Activated T-helper 9 cell treated with anti-CD3 and anti-CD28 coated beads, Interleukin-2, amount 50 U/mL, for 16 hours (primary cell): ENCODE data around the gene REPS2.
"Not testable (repeated sequence)": the region's sequence is repeated elsewhere in the genome, so short reads cannot be mapped to it uniquely, and the experiment has no call there.

Experiments
- DNase-seq: peaks from one replicate; pipeline ENCODE4 v3.0.0-alpha.2; 2020; ENCODE audit warnings: low read depth

REPS2 gene

DNA sequence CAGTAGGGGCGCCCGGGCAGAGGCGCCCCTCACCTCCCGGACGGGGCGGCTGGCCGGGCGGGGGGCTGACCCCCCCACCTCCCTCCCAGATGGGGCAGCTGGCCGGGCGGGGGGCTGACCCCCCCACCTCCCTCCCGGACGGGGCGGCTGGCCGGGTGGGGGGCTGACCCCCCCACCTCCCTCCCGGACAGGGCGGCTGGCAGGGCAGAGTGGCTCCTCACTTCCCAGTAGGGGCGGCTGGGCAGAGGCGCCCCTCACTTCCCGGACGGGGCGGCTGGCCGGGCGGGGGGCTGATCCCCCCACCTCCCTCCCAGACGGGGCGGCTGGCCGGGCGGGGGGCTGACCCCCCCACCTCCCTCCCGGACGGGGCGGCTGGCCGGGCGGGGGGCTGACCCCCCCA is 18.5 kb downstream of the REPS2 start:
- DNase-seq: not testable (repeated sequence)

DNA sequence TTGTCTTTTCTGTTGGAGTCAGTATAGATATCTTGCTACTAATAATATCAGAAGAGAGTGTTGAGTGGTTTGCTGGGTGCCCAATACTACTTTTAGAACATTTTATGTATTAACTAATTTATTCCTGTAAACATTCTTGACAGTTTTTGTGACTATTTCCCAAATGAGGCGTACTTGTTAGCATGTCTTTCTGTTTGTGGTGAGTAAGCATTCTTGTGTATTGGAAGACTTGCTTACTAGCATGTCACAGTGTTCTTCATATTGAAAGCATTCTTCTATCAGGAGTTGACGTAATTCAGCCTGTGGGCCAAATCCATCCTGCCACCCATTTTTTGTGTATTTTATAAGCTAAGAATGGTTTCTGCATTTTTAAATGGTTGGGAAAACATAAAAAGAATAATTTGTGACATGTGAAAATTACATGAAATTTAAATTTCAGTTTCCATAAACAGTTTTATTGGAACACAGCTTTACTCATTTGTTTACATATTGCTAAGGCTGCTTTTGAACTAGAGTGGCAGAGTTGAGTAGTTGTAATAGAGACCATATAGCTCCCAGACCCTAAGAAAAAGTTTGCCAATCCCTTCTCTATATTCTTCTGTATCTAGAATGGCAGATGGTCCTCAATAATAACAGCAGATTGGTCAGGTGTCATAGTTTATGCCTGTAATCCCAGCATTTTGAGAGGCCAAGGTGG is 20.4 kb downstream of the REPS2 start:
- DNase-seq: no peak

DNA sequence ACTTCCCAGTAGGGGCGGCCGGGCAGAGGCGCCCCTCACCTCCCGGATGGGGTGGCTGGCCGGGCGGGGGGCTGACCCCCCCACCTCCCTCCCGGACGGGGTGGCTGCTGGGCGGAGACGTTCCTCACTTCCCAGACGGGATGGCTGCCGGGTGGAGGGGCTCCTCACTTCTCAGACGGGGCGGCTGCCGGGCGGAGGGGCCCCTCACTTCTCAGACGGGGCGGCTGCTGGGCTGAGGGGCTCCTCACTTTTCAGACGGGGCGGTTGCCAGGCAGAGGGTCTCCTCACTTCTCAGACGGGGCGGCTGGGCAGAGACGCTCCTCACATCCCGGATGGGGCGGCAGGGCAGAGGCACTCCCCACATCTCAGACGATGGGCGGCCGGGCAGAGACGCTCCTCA is 22.3 kb downstream of the REPS2 start:
- not testable (repeated sequence) for DNase-seq

DNA sequence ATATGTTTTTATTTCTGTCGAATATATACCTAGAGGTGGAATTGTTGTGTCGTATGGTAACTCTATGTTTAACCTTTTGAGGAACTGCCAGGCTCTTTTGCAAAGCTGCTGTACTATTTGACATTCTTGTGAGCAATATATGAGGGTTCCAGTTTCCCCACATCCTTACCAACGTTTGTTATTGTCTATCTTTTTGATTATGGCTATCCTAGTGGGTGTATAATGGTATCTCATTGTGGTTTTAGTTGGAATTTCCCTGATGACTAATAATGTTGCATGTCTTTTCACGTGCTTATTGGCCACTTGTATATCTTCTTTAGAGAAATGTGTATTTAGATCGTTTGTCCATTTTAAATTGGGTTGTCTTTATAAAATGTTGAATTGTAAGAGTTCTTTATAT is 24.5 kb downstream of the REPS2 start:
- no peak for DNase-seq

DNA sequence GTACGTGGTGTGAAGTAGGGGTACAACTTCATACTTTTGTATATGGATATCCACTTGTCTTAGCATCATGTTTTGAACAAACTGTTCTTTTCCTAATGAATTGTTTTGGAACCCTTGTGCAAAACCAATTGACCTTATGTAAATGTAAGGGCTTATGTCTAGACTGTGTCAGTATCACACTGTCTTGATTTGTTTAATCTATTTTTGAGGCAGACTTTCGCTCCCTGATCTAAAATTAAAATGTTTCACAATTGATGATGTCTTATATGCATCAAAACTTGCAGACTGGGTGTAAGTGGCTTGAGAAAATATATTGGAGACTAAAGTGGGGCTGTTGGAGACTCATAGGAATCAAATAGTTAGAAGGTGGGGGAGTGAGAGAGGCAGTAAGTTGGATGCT is 25.2 kb downstream of the REPS2 start:
- DNase-seq: no peak

DNA sequence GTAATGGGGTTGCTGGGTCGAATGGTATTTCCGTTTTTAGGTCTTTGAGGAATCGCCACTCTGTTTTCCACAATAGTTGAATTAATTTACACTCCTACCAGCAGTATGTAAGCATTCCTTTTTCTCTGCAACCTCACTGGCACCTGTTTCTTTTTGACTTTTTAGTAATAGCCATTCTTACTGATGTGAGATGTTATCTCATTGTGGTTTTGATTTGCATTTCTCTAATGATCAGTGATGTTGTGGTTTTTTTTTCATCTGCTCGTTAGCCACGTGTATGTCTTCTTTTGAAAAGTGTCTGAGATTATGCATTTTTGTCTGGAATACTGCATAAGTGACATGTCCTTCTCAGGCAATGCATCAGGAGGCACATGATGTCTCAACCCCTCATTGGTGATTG is 28.8 kb downstream of the REPS2 start:
- DNase-seq: no peak

DNA sequence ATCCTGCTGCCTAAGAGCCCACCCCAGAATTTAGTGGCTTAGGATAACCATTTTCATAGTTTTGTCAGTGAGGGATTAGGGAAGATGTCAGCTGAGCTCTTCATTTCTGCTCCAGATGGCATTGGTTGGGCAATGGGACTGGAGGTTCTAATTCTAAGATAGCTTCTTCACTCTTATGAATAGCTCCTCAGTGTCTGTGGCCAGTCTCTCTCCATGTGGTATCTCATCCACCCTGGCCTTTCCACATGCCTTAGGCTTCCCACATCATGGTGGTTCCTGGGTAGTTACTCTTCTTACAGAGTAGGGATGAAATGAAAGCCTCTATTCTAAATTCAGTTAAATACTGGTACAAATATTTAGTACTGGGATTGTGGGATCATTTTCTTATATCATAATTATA is 31.3 kb downstream of the REPS2 start:
- no peak for DNase-seq

DNA sequence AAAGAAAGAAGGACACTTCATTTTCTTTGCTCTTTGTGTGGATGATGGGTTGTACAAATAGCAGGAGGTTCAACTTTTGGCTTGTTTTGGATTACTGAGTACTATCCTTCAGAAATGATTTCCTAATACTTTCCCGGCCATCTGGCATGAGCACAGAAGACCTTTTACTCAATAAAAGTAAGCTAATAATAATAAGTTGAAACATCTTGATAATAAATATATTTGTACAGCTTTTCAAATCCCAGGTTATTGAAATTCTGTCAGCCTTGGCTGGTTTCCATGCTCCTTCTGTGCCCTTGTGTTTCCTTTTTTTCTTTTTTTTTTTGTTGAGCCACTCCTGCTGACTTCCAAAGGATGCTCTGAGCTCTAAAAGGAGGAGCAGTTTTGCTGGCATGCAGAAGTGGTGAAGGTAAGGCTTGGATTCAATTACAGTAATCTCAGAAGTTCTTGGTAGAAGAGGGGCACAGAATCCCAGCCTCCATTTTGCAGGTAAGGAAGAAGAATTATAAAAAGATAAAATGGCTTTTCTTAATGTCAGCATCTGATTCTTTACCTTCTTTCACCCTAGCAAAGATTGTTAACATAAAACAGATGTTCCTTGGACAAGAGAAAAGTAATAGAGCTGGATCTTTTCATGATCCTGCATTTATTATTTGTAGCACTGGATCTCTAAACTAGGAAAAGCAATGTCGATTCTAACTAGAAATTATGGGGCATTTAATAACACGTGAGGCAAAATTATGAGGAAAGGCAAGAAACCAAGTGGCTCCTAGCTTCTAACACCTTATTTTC is 31.9 kb downstream of the REPS2 start:
- DNase-seq: no peak

DNA sequence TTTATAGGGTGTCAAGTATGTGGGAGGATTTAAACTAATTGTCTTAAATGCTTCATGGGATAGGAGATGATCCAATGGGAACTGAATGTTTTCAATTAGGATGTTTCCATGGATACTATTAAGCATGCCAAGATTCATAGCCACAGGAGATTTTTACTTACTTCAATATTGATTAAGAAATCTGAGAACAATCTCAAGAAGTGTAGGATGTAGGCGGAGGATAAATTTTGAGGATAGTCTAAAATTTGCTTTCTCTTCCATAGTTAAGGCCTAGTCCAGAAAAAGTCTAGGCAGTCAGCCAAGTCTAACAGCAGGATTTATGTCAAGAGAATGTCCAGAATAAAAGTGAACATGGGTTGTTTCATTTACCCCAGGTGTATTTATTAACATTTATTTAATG is 32.8 kb downstream of the REPS2 start:
- DNase-seq: no peak

DNA sequence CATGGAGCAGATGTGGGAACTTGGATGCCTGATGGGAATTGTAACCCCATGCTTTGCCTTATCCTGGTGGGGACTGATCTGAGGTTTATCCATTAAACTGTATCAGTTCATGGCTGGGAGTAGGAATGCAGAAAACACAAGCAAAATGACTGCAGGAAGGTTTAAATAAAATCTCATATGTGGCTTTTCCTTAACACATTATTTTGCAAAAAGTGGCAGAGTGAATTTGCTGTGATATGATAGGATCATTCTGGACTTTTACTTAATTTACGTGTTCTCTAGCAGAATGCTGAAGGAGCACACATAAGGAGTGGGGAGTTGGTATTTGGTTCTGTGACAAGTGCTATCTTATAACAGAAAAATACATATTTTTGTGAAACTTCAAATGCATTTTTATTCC is 34.8 kb downstream of the REPS2 start:
- DNase-seq: no peak

DNA sequence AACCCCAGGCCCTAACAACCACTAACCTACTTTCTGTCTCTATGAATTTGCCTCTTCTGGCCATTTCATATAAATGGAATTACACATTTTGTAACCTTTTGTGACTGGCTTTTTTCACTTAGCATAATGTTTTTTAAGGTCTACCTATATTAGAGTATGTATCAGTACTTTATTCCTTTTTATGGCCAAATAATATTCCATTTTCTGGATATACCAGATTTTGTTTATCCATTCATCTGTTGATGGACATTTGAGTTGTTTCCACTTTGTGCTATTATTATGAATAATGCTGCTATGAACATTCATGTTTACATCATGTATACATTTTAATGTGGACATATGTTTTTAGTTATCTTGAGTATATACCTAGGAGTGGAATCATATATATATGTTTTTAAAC is 35.5 kb downstream of the REPS2 start:
- DNase-seq: no peak

DNA sequence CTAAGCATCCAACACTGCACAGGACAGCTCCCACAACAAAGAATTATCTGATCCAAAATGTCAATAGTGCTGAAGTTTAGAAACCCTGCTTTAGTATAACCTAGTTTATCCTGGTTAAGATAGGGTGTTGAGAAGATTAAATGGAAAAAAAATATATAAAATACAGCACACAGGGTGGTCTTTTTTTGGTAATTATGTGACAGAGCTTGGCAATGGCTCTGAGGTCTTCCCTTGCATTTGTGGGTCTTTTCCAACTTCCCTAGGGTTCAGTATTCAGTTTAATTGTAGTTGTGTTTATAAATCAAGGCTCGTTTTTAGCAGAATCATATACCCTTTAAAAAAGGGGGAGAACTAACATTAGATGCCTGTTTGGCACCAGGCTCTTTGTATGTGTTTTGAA is 36.6 kb downstream of the REPS2 start:
- DNase-seq: no peak

DNA sequence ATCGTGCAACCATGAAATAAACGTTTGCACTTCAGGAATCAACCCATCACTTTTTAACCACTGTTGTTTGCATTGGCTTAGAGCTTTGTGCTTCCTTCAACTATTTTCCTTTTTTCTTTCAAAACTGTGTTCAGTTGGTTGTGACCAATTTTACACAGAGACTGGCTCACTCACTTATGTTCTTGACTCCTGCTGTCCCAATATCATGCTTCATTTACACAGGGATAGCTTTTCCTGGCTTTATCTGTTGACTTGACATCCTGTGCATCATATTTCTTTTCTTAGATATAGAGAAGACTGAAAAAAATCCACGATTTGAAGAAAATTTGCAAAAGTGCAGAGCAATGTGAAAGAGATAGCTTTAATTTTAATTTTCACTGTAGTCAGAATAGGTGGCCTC is 38.8 kb downstream of the REPS2 start:
- no peak for DNase-seq

DNA sequence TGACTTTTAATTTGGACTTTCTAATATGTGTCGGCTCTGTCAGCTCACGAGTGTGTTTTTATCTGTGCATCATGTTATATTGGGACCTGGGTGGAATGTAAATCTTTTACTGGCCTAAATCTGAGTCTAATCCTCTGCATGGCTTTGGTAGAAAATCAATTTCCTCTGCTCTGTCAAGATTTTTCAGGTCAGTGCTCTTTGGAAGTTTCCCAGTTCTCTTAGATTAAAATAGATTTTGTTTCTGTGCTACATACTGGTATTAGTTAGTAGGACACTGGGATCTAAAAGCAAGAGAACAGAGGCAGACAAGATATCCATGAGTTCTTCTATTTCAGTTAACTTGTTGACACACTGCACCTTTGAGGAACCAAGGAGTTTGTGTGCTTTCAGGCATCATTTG is 39.7 kb downstream of the REPS2 start:
- DNase-seq: no peak

DNA sequence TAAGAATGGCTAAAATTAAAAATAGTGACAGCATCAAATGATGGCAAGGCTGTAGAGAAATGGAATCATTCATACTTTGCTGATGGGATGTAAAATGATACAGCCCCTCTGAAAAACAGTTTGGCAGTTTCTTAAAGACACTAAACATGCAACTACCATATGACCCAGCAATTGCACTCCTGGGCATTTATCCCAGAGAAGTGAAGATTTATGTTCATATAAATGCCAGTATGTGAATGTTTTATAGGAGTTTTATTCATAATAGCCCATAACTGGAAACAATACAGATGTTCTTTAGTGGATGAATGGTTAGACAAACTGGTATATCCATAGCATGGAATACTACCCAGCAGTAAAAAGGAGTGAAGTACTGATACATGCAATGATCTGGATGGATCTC is 43.3 kb downstream of the REPS2 start:
- no peak for DNase-seq

DNA sequence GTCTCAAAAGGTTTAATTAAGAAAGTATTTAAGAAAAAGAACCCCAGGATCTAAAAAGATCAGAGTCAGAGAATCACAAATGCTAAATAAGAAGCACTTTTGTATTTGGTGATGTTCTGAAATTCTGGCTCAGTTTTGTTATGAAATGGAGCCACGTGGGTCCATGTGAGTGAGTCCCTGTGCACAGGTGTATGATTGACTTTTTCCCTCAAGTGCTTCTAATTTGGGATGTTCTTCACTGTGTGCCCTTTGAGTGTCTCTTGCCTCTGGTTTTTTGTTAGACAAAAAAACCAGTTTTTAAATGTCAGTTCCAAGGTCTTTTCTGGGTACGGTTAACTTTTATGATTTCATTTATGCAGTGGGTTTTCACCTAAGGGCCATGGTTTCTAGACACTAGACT is 44.4 kb downstream of the REPS2 start:
- DNase-seq: no peak

DNA sequence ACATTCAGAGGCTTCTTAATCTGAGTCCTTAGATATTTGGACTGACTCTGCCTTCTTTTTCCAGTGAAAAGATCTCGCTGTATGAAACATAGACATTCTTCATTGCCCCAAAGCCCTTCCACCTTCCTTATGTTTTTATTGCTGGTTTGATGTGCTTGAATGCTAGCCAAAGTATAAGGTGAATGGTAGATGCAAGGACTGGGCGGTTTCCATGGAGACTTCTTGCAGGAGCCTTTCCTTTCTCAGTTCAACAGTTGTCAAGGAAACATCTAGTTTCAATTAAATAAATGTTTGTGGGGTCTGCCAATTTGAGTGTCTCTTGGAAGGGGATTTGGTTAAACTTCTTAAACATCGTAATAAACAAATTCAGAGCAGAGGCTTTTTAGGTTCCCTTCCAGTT is 46.0 kb downstream of the REPS2 start:
- DNase-seq: no peak

DNA sequence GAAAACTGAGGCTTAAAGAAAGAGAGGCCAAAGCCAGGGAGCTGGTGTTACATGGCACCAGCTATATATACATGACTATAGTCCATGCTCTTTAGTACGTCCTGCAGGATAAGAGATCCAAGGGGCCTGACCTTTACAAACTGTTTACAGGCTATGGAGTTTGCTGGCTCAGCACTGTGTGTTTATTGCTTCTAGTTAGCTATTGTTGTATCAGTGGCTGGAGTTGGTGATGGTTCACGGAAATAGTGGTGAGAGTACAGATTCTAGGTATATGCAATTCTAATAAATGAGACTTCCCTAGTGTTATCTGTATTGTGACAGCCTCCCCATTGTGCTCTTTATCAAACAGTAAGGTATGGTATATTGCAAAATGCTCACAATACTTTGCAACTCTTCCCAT is 46.5 kb downstream of the REPS2 start:
- no peak for DNase-seq

DNA sequence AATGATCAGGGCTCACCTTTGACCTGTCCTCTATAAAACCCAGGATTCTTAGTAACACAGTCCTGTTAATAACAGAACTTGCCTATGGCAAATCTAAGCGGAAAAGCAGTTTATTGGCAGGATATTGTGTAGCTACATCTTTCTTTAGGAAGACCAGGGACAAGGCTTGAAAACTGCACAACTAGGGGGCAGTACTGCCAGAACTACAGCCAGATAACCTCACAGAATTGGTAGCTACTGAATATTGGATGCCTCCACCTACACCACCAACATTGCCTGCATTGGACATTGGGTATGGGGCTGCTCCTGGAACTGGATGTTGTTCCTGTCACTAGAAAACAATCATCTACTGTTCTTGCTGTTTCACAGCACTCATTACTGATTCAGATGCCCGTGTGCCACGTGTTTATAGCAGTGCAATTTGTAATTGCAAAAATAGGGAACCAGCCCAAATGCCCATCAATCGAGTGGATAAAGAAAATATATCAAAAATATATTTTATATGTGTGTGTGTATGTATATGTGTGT is 47.4 kb downstream of the REPS2 start:
- DNase-seq: no peak

DNA sequence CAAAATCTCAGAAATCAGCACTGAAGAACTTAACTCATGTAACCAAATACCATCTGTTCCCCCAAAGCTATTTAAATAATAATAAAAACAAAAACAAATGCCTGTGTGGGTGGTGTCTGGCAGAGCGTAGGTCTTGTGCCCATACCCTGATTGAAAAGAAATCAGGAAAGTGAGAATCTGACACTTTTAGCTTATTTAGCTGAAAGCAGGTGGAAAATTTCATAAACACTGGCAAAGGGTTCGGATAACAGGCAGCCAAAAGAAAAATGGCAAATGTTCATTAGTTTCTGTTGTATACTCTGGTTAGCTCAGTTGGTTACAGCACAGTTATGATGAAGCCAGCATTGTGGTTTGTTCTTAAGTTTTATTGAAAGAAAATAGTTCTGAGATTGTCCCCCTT is 48.3 kb downstream of the REPS2 start:
- no peak for DNase-seq

DNA sequence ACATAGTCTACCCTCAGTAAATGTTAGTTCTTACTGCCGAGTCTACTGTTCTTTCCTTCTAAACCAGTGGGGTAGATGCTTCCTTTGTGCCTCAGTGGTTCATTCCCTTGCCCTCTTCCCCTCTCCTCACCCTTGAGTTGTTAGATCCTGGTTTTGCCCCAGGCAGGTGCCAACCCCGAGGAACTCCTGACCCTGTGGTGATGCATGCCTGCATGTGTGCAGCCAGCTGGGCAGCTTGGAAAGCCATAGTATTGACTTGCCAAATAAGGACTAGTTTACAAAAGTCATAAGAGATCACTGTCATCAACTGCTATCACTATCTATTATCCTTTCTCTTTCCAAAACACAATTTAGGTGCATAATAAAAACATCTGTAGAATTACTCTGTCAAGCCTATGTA is 50.9 kb downstream of the REPS2 start:
- DNase-seq: no peak

DNA sequence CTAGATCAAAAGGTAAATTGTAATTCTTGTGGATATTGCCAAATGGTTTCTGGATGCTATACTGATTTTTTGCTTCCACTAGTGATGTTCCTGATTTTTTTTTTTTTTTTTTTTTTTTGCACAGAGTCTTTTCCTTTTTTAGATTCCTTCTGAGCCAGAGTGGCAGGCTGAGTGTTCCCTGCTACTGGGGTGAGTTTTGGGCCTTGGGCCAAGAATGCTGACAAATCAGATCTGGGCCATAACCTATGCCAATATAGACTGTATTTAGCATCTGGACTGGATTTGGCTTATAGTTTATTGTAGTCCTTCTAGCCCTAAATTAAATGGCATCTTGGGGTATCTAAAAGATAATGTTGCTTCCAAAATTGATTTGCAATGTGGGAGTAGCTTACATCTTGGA is 52.8 kb downstream of the REPS2 start:
- DNase-seq: no peak

DNA sequence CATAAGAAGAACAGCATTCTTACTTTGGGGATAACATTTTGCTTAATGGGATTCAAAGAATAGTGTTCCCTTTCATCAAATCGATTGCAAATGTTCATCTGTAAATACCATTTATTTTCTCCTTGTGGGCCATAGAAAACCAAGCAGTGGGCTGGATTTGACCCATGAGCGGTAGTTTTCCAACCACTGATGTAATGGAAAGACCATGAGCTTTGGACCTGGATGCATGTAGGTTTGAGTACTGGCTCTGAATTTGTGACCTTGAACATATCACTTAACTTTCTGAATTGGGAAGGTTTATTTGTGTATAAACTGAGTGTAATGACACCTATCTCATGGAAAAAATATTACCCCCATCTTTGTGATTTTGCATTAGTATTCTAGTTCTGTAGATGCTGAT is 54.3 kb downstream of the REPS2 start:
- DNase-seq: no peak
